GM19099 (cell line): Measurements from ENCODE around the gene DEUP1.

ENCODE experiments used
- POLR2A ChIP-seq: IDR thresholded peaks from 3 replicates; pipeline ENCODE4 v1.6.1; 2011; ENCODE audit warnings: low read depth; ENCODE audit not compliant: insufficient read length; ENCODE audit errors: extremely low read depth

The DEUP1 gene

DNA sequence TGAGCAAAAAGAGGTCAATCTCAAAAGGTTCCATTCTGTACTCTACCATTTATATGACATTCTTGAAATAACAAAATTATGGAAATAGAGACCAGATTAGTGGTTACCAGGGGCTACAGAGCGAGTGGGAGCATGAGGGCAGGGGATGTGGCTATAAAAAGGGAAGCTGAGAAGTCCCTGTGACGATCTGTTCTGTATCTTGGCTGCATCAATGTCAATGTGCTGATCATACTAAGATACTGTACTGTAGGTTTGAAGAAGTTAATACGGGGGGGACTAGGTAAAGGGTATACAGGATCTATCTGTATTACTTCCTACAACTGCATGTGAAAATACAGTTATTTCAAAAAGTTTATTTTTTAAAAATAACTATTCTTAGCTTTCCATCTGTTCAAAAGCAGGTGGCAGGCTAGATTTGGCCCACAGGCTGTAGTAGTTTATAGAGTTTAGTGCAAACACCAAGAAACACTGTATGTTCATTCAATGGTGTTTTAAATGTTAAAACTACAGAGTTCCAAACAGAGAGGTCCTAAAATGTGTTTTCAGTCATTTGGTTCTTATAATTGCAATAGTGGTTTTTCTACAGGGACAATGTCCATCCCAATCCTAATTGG lies 134.5 kb downstream of the DEUP1 start:
- no peak for TF ChIP-seq POLR2A

DNA sequence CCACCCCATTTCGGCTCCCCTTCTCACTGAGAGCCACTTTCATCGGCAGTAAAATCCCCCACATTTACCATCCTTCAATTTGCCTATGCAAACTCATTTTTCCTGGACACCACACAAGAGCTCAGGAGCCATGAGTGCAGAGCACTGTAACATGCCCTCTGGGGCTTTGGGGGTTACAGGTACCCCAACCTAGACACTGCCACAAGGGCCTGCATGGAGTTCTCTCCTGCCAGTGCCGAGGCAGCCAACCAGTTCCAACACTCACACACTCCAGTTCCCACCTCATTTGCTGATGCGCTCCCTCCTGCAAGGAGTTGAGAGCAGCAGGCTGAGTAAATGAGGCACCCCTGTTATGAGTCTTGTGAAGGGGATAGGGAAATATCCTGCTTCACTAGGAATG lies 136.5 kb downstream of the DEUP1 start:
- TF ChIP-seq POLR2A: no peak

DNA sequence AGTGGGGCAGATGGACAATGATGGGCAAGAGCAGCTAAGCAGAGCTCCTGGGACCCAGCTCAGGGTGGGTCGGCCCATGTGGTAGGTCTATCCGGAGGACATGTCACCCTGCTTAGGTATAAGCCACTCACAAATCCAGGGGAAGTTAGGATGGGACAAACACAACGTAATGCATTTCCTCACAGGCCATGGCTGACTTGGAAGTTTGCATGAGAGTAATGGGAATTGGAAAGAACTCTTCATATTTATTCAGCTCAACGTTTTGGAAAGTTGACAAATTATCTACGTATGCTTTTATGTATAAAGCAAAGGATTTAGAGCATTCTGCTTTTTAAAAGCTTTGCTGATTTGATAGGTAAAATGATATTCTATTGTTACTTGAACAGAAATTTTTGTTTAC lies 137.7 kb downstream of the DEUP1 start:
- TF ChIP-seq POLR2A: no peak

DNA sequence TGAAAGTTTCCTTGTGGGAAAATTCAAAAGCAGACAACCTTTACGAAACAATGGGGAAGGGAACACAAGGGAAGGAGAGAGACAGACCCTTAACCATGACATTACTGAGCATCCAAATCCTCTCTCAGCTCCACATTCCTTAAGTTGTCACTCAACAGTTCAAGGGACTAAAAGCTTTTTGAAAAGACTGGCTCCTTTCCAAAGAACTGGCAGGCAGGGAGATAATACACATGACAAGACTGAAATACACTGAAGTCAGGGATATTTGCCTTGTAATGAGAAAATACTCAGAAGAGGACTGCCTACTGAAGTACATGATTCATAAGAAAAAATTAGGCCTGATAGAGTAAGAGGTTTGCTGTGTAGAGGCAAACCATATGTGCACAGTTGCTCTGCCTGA lies 143.6 kb downstream of the DEUP1 start:
- no peak for TF ChIP-seq POLR2A

DNA sequence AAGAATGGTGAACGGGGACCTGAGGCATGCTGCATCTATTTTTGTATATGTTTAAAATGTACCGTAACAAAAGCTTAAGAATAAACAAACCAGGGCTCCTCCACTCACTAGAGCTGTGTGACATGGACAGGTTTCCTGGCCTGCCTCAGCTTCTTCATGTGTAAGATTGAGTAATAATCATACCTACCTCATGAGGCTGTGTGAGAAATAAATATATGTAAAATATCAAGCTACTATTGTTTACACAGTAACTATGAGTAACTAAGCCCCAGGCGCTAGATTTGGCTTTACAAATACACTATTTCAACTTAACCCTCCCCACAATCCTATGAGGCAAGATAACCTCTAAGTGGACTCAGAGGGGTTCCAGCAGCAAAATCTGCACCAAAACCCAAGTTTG lies 146.3 kb downstream of the DEUP1 start:
- TF ChIP-seq POLR2A: no peak

DNA sequence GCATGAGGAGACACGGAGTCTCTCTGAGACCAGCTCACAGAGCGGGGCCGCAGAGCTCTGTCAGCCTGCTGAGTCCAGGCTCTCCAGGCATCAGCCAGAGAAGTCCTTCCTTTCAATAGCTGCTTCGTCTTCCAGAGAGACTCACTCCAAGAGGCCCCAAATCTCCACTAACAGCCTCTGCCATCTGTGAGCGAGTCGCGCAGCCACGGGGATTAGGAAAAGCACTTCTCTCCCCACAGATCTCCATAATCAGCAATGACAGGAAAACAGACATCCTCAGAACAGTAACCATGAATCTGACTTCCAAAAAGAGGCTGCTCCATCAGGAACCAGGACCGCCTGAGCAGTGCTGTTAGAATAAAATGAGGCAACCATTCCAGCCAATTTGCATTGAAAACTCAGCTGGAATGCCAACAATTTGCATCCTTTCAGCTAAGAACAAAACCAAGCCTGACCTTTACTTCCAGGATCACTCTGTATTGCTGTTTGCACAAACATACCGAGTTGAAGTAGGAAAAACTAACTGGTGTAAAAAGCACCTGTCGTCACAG lies 147.2 kb downstream of the DEUP1 start:
- no peak for TF ChIP-seq POLR2A

DNA sequence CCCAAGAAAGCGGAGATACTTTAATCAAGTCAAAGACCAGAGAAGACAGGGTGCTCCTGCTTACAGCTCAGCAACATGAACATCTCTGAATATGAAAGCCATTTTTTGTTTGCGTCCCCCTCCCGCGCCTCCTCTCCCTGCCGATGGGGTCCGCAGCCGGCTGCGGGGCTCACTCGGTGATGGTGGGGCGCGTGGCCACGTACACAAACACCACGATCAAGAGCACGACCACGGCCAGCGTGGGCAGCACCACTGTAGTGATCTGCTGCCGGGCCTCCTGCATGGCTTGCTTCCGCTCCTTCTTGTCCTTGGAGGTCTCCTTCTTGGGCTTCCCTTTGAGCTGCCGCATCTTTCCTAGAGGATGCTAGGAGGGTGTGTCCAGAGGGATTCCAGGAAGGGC lies 148.3 kb downstream of the DEUP1 start:
- no peak for TF ChIP-seq POLR2A

DNA sequence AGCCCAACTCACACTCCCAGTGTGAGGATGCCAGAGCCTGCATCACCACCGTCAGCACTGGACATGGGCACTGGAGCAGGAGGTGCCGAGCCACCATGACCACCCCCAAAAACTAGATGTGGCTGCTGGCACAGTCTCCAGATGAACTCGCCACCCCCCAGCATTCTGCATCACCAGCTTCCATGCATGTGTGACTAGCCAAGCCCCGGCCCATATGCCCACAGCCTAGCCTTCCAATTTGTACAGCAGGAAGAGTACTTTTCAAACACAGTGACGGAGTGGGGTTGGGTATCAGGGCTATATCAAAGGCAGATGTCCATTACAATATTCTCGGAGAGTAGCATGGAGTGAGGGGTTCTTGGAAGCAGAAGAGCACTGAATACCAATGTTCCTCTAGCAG lies 149.7 kb downstream of the DEUP1 start:
- TF ChIP-seq POLR2A: no peak

DNA sequence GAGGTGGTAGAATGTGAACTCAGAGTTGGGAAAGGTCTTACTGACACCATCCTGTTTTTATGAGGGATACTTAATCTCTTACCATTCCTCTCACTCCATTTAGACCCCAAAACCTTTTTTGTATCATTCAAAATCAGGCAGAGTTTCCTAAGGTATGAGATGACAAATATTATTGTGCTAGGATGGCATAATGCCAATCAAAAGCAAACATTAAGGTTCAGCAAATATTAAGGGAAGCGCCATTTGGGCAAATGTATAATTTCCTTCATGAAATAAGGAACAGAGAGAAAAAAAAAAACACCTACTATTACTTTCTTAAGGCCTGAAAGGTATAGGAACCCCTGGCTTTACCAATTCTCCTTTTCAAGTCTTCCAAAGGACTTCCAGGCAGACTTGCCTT lies 150.2 kb downstream of the DEUP1 start:
- no peak for TF ChIP-seq POLR2A

DNA sequence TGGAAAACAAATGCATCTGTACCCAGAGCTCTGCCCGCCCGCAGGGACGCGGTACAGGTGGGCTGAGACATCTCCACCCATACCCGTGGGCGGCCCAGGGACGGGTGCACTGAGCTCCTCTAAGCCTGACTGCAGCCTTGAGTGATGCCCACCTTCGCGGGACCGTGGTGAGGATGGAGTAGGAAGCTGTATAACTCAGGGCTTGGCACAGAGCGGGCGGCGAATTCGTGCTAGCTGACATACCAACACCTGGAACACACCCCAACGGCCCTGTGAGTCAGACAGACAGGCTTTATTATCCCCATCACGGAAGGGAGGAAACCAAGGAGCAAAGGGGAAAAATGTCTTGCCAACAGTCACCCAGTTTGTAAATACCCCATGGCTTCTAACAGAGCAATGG lies 150.7 kb downstream of the DEUP1 start:
- TF ChIP-seq POLR2A: no peak

DNA sequence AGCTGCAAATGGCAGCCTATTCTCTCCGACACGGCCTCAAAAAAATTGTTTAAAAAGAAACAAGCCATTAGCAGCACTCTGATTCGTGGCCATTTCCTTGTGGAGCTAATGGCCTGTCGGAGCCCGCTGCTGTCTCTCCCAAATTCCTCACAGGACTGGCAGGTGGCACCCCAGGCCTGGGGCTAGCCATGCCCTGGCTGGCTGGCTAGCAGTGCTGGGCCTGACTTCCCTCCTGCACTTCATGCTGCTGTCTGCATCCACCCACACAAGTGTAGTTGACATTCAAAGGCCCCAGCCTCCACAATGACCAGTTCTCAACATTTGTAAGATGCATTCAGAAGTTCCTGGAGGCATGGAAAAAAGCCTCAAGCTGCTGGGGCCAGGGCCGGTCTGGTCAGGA lies 151.2 kb downstream of the DEUP1 start:
- TF ChIP-seq POLR2A: no peak

DNA sequence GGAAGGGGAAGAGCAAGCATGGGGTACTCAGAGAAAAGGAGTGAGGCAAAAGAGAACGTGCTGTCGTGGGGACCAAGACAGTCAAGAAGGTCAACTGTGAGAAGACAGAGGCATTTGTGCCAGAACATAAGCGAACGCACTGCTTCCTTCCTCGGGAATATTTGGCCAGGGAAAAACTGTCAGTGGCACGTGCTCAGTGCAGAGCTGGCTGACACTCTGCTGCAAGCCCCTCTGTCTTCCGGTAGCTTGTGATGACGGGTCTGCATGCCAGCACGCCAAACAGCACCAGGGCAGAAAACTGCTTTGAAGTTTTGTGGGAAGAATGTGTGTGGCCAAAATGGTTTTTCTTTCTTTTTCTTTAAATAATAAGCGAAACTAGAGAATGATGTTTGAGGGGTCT lies 152.0 kb downstream of the DEUP1 start:
- no peak for TF ChIP-seq POLR2A

DNA sequence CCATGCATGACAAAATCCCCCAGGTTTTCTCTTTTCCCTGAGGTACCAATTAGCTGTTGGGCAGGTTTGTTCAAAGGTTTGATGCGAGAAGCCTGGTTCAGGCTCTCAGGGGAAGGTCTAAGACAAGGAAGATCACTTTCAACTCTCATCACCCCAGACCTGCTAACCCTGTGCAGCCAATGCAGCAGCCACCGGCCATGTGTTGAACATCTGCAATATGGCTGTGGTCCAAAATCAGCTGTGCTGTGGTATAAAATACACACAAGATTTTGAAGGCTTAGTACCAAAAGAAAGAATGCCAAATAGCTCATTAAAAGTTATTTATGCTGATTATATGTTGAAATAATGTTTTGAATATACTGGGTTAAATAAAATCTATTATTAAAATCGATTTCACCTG lies 154.2 kb downstream of the DEUP1 start:
- no peak for TF ChIP-seq POLR2A

DNA sequence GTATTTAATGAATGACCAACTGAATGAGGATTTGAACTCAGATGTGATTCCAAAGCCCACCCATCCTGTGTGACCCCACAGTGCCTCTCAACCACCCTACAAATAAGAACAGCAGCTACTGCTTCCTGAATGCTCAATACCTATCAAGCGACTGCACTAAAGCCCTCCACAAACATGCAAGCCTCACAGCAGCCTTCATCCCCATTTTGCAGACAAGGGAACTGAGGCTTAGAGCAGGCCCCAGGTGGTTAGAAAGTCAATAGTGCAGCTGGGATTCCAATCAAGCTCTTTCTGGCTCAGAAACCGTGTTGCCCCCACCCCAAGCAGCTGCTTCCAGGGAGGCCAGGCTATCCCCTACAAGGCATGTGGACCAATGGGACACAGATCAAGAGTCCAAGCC lies 155.4 kb downstream of the DEUP1 start:
- no peak for TF ChIP-seq POLR2A

DNA sequence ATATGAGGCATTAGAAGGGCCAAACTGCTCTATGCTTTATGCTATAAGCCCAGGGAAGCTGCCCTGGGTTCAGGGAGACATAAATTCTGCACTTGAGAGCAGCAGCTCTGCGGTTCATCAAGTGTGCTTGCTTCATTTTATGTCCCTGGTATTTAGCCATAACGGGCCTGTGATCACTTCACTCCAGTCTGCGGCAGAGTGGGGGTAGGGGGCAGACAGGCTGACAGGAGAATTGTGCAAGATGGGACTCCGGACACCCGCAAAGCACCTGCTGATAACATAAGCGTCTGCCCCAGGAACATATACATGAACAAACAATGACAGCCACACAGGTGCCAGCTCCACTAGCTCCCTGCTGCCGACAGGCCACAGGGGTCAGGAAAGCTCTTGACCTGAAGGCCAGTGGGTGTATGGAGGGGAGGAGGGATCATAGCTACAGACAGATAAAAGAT lies 156.5 kb downstream of the DEUP1 start:
- no peak for TF ChIP-seq POLR2A
